H9 (cell line): ENCODE data around the gene SCNN1G. TPM values are rescaled to one million over a fixed set of nuclear protein-coding genes. Genes with fewer than 3 reads are reported as not detected.

Experiments used
- DNase-seq: peaks from one replicate; pipeline ENCODE4 v3.0.0-alpha.2; 2017
- H2AFZ ChIP-seq: one replicate; pipeline ENCODE4 v1.6.1; 2013; ENCODE audit warnings: mild to moderate bottlenecking, low read length, control low read depth, moderate library complexity
- H2AK5ac ChIP-seq: 2 replicates; pipeline ENCODE4 v1.6.1; 2013; ENCODE audit warnings: low read length, control low read depth, mixed read lengths; ENCODE audit not compliant: insufficient read length
- H2BK120ac ChIP-seq: one replicate; pipeline ENCODE4 v1.6.1; 2013; ENCODE audit warnings: low read depth, mild to moderate bottlenecking, low read length, control low read depth, inconsistent platforms; ENCODE audit not compliant: poor library complexity, severe bottlenecking
- H2BK12ac ChIP-seq: 2 replicates; pipeline ENCODE4 v1.6.1; 2013; ENCODE audit warnings: low read length, control low read depth, mixed read lengths, low read depth; ENCODE audit not compliant: insufficient read length
- H2BK15ac ChIP-seq: 2 replicates; pipeline ENCODE4 v1.6.1; 2013; ENCODE audit warnings: low read depth, low read length, control low read depth
- H2BK20ac ChIP-seq: one replicate; pipeline ENCODE4 v1.6.1; 2013; ENCODE audit warnings: low read depth, mild to moderate bottlenecking, low read length, control low read depth, inconsistent platforms; ENCODE audit not compliant: poor library complexity, severe bottlenecking
- H2BK5ac ChIP-seq: 2 replicates; pipeline ENCODE4 v1.6.1; 2013; ENCODE audit warnings: low read length, control low read depth, mixed read lengths; ENCODE audit not compliant: insufficient read length
- H3K14ac ChIP-seq: 2 replicates; pipeline ENCODE4 v1.6.1; 2013; ENCODE audit warnings: low read length, control low read depth; ENCODE audit not compliant: insufficient read depth
- H3K18ac ChIP-seq: 2 replicates; pipeline ENCODE4 v1.6.1; 2013; ENCODE audit warnings: low read depth, mild to moderate bottlenecking, mixed read lengths, low read length, control low read depth; ENCODE audit not compliant: insufficient read length
- H3K23ac ChIP-seq: 2 replicates; pipeline ENCODE4 v1.6.1; 2013; ENCODE audit warnings: low read length, control low read depth, mixed read lengths, low read depth; ENCODE audit not compliant: insufficient read length
- H3K23me2 ChIP-seq: 2 replicates; pipeline ENCODE4 v1.6.1; 2013; ENCODE audit warnings: low read depth, mild to moderate bottlenecking, mixed read lengths, low read length, control low read depth; ENCODE audit not compliant: insufficient read length, poor library complexity, severe bottlenecking
- H3K27ac ChIP-seq: 2 replicates; pipeline ENCODE4 v1.5.1; 2013; ENCODE audit warnings: low read length, control low read depth, mixed read lengths, low read depth; ENCODE audit not compliant: insufficient read length
- H3K27me3 ChIP-seq: 2 replicates; pipeline ENCODE4 v1.6.1; 2013; ENCODE audit warnings: low read length, control low read depth, inconsistent platforms; ENCODE audit not compliant: insufficient read depth
- H3K4ac ChIP-seq: 2 replicates; pipeline ENCODE4 v1.6.1; 2013; ENCODE audit warnings: low read depth, mild to moderate bottlenecking, control low read depth, inconsistent platforms, low read length, moderate library complexity
- H3K4me1 ChIP-seq: 2 replicates; pipeline ENCODE4 v1.6.1; 2013; ENCODE audit warnings: low read length, control low read depth, inconsistent platforms; ENCODE audit not compliant: insufficient read depth
- H3K4me2 ChIP-seq: 2 replicates; pipeline ENCODE4 v1.6.1; 2013; ENCODE audit warnings: low read length, control low read depth, mixed read lengths; ENCODE audit not compliant: insufficient read length, insufficient read depth
- H3K56ac ChIP-seq: 2 replicates; pipeline ENCODE4 v1.6.1; 2013; ENCODE audit warnings: low read depth, mild to moderate bottlenecking, mixed read lengths, low read length, control low read depth; ENCODE audit not compliant: insufficient read length
- H3K79me1 ChIP-seq: 2 replicates; pipeline ENCODE4 v1.6.1; 2013; ENCODE audit warnings: low read depth, mild to moderate bottlenecking, moderate library complexity, low read length, control low read depth, inconsistent platforms; ENCODE audit not compliant: insufficient read depth, poor library complexity, severe bottlenecking
- H3K79me2 ChIP-seq: 2 replicates; pipeline ENCODE4 v1.6.1; 2013; ENCODE audit warnings: low read length, control low read depth, inconsistent platforms; ENCODE audit not compliant: insufficient read depth
- H3K9ac ChIP-seq: 2 replicates; pipeline ENCODE4 v1.6.1; 2013; ENCODE audit warnings: low read length, control low read depth, mixed read lengths; ENCODE audit not compliant: insufficient read length; ENCODE audit errors: extremely low read depth
- H3K9me3 ChIP-seq: one replicate; pipeline ENCODE4 v1.6.1; 2013; ENCODE audit warnings: low read depth, low read length, inconsistent platforms; ENCODE audit not compliant: control insufficient read depth
- H3T11ph ChIP-seq: one replicate; pipeline ENCODE4 v1.6.1; 2013; ENCODE audit warnings: mild to moderate bottlenecking, low read length, control low read depth, inconsistent platforms
- H4K20me1 ChIP-seq: one replicate; pipeline ENCODE4 v1.6.1; 2013; ENCODE audit not compliant: control insufficient read depth, insufficient read length, insufficient read depth
- H4K5ac ChIP-seq: 2 replicates; pipeline ENCODE4 v1.6.1; 2013; ENCODE audit warnings: low read depth, mild to moderate bottlenecking, mixed read lengths, low read length, control low read depth; ENCODE audit not compliant: insufficient read length
- H4K8ac ChIP-seq: replicated peaks from 2 replicates; pipeline ENCODE4 v1.6.1; 2013; ENCODE audit warnings: low read length, control low read depth, mixed read lengths, low read depth; ENCODE audit not compliant: insufficient read length
- H4K91ac ChIP-seq: 2 replicates; pipeline ENCODE4 v1.6.1; 2013; ENCODE audit warnings: low read depth, mild to moderate bottlenecking, moderate library complexity, mixed read lengths, low read length, control low read depth; ENCODE audit not compliant: insufficient read length
- H3K27ac Mint-ChIP-seq, 3 experiments: 2 replicates in 2 of 3; 3 replicates in 1 of 3; pipeline ENCODE4 v1.8.0; 2020 to 2021; ENCODE audit warnings: mixed read lengths in 3 of 3, mild to moderate bottlenecking in 1 of 3, moderate library complexity in 1 of 3
- H3K27me3 Mint-ChIP-seq: 2 replicates; pipeline ENCODE4 v1.8.0; 2021; ENCODE audit warnings: low read depth, mild to moderate bottlenecking, moderate library complexity, mixed read lengths
- H3K36me3 Mint-ChIP-seq, 3 experiments: 2 replicates in 2 of 3; 3 replicates in 1 of 3; pipeline ENCODE4 v1.8.0; 2020 to 2021; ENCODE audit warnings: low read depth in 3 of 3, mixed read lengths in 3 of 3; ENCODE audit not compliant: insufficient read depth in 1 of 3
- H3K4me1 Mint-ChIP-seq, 2 experiments: 2 replicates each; pipeline ENCODE4 v1.8.0; 2020; ENCODE audit warnings: mixed read lengths in 2 of 2
- H3K4me3 Mint-ChIP-seq, 2 experiments: 2 replicates in 1 of 2; 3 replicates in 1 of 2; pipeline ENCODE4 v1.8.0; 2020 to 2021; ENCODE audit warnings: mild to moderate bottlenecking in 2 of 2, mixed read lengths in 2 of 2, moderate library complexity in 1 of 2
- H3K9me3 Mint-ChIP-seq, 2 experiments: 2 replicates in 1 of 2; 3 replicates in 1 of 2; pipeline ENCODE4 v1.8.0; 2020; ENCODE audit warnings: mild to moderate bottlenecking in 2 of 2, mixed read lengths in 2 of 2, moderate library complexity in 1 of 2
- WGBS: extraction: QIAGEN DNeasy Blood & Tissue Kit; methylation state at CpG from one replicate; pipeline ENCODE4 v1.1.7; 2013; ENCODE audit warnings: missing lambda C conversion rate, low lambda C conversion rate, mixed read lengths; ENCODE audit not compliant: insufficient read length; ENCODE audit errors: extremely low coverage; 5-methylcytosine and 5-hydroxymethylcytosine counted together
- total RNA-seq: library from RNA; stranded (reverse); gene quantifications from 2 replicates; pipeline ENCODE4 v1.2.1, GENCODE V29; 2021
- TF ChIP-seq, protein P1 (sequence below): fragments of 200-600 bp; sonication (generic); conservative IDR thresholded peaks from 3 replicates; pipeline ENCODE4 v1.8.0; 2021; ENCODE audit warnings: antibody characterized with exemption, mild to moderate bottlenecking

Gene SCNN1G
- total RNA-seq, 1 experiment from 2014 or later, result 0.74 TPM

DNA sequence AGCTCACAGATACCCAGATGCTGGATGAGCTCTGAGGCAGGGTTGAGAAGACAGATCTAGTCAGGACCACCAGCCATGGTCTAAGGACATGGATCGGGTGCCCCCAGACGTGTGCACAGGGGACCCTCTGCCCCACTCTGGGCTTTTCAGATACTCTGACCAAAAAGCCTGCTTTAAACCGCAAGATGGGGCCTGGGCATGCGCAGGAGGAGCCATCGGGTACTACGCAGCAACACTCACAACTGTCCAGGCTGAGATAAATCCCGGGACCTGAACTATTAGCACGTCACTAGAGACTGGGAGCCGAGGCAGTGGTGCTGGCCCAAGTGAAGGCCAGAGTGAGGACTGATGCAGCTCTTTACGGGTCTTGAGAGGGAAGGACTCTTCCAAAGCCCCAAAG is 32.9 kb downstream of the SCNN1G start:
- no peak overlapping the region for H3T11ph ChIP-seq
- no peak overlapping the region for H3K56ac ChIP-seq
- no CpG with 5 or more reads among the region's 10 CpGs for WGBS
- no peak overlapping the region for H3K18ac ChIP-seq
- no peak overlapping the region for H2BK5ac ChIP-seq
- Mint-ChIP-seq H3K27me3 (no peaks in the 10 kb centered on the region; the same call in 1 of the 2 replicates), H3K9me3 (no peaks in the 10 kb centered on the region), H3K27ac (no peak overlapping the region), H3K36me3 (no peaks in the 10 kb centered on the region), H3K4me1 (no peaks in the 10 kb centered on the region), H3K4me3 (no peak overlapping the region)
- TF ChIP-seq, protein P1, sequence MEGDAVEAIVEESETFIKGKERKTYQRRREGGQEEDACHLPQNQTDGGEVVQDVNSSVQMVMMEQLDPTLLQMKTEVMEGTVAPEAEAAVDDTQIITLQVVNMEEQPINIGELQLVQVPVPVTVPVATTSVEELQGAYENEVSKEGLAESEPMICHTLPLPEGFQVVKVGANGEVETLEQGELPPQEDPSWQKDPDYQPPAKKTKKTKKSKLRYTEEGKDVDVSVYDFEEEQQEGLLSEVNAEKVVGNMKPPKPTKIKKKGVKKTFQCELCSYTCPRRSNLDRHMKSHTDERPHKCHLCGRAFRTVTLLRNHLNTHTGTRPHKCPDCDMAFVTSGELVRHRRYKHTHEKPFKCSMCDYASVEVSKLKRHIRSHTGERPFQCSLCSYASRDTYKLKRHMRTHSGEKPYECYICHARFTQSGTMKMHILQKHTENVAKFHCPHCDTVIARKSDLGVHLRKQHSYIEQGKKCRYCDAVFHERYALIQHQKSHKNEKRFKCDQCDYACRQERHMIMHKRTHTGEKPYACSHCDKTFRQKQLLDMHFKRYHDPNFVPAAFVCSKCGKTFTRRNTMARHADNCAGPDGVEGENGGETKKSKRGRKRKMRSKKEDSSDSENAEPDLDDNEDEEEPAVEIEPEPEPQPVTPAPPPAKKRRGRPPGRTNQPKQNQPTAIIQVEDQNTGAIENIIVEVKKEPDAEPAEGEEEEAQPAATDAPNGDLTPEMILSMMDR, result no peak
- H3K27me3 ChIP-seq, result no peaks in the 10 kb centered on the region
- H3K23me2 ChIP-seq, result no peaks in the 10 kb centered on the region
- no peak overlapping the region for H3K23ac ChIP-seq
- no peak overlapping the region for H4K5ac ChIP-seq
- no peak overlapping the region for H4K91ac ChIP-seq
- no peak overlapping the region for H2BK20ac ChIP-seq
- no peak overlapping the region for H2BK120ac ChIP-seq
- no peaks in the 10 kb centered on the region for H3K4me1 ChIP-seq
- no peaks in the 10 kb centered on the region for H3K79me2 ChIP-seq
- H4K8ac ChIP-seq, result no peak overlapping the region
- no peak overlapping the region for H2AFZ ChIP-seq
- H2AK5ac ChIP-seq, result no peak overlapping the region
- no peak for DNase-seq
- H3K27ac ChIP-seq, result no peak overlapping the region
- H3K9me3 ChIP-seq, result no peaks in the 10 kb centered on the region
- H3K14ac ChIP-seq, result no peak overlapping the region
- H3K9ac ChIP-seq, result no peak overlapping the region
- H4K20me1 ChIP-seq, result no peaks in the 10 kb centered on the region
- H2BK15ac ChIP-seq, result no peak overlapping the region
- no peak overlapping the region for H3K4me2 ChIP-seq
- H3K4ac ChIP-seq, result no peak overlapping the region
- H2BK12ac ChIP-seq, result no peak overlapping the region
- no peaks in the 10 kb centered on the region for H3K79me1 ChIP-seq
